ENCODE data around the gene CARMIL1.

DNA sequence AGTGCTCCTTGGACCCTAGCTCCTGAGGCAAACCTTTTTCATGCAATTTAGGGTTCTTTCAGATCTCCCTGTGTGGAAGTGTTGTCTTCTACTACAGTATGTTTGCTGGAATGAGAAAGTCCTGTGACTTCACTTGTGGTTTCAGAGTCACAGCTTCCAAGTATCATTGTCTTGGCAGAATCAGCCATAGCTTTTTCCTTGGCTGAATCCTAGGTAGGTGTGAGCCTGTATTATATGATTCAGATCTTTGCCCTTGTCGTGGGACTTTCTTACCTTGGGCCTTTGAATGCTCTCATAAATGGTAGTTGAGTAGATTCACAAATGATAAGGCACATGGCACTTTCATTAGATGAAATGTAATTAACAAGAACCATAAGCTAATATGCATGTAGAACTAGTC, 16.5 kb downstream of the CARMIL1 start:
- TF ChIP-seq CTCF (conservative IDR thresholded peaks at IDR 0.05; ENCODE audit: low read length): no peak
- TF ChIP-seq EZH2phosphoT487 (IDR thresholded peaks at IDR 0.05; ENCODE audit: borderline replicate concordance): no peak
